Measurements from ENCODE around the gene CPNE5.

The CPNE5 gene

DNA sequence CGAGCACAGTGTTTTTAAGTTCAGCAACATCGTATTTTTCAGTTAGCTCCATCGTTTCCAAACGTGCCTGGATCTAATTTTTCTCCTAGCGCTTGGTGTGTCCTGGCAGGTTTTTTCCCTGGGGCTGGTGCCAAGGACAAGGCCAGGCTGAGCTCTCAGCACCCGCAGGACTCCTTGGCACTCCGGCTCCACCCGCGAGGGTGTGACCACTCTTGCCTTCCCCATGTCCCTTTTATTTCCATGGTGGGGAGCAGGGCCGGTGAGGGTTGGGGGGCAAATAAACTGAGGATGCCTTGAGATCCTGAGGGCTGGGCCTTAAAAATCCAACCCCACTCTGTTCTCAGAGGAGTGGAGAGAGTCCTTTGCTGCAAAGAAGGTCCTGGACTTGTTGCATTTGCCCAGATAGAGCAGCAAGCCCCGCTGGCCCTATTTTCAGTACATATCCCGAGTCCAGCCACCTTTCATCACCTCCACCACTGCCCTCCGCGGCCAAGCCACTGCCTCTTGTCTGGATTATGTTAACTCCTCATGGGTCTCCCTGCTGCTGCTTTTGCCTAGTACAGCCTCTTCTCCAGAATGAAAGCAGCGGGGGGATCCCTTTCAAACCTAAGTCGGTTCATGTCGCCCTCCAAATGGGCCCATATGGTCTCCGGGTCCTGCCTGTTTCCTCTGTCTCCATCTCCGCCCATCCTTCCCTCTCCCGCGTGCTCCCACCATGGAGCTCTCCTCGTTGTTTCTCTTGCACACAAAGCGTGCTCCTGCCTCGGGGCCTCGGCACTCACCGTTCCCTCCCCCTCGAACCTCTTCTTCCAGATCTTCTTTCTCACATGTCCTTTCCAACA, 146.2 kb downstream of the CPNE5 start:
- no peak for DNase-seq

- DNase-seq: no peak
Measured at GRCh38 chr6:36692220-36692619, 147.0 kb downstream of the CPNE5 start.

DNA sequence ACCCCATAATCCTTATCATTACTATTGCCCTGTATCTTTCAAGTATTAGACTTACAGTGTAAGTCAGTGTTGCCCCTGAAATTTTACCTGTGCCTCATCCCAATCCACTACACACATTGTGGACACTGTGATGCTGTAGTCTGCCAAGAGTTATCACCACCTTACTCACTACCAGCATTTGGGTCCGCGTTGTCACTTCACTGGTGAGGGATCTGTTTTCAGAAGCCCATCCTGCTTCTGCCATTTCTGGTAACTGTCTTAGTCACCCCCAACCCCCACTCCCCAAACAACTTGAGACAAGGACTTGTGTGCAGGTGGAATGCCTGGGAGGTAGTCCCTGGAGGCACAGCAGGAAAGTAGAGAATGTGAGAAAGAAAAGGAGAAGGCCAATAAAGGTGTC, 147.6 kb downstream of the CPNE5 start:
- no peak for DNase-seq

- no peak for DNase-seq
Measured at GRCh38 chr6:36691011-36691410, 148.2 kb downstream of the CPNE5 start.
